Endometrial microvascular endothelial cells (primary cell): ENCODE results near the gene MS4A15. TPM values are rescaled to one million over a fixed set of nuclear protein-coding genes. Genes with fewer than 3 reads are reported as not detected.

Experiments used
- in situ Hi-C: cut with HindIII; loops from 2 replicates; pipeline ENCODE4 v1.10.0; 2017; ENCODE audit warnings: low sequenced_read_pairs, low pct_unique_long_range_greater_than_20kb; ENCODE audit errors: inconsistent ontology term
- total RNA-seq: library from RNA; depleted of rRNA; stranded (reverse); fragments of >200 nt; gene quantifications from one replicate; pipeline ENCODE4 v1.2.3, GENCODE V29; 2015; ENCODE audit errors: inconsistent ontology term

The MS4A15 gene
- total RNA-seq, 1 donor from 2014 or later = not detected

DNA sequence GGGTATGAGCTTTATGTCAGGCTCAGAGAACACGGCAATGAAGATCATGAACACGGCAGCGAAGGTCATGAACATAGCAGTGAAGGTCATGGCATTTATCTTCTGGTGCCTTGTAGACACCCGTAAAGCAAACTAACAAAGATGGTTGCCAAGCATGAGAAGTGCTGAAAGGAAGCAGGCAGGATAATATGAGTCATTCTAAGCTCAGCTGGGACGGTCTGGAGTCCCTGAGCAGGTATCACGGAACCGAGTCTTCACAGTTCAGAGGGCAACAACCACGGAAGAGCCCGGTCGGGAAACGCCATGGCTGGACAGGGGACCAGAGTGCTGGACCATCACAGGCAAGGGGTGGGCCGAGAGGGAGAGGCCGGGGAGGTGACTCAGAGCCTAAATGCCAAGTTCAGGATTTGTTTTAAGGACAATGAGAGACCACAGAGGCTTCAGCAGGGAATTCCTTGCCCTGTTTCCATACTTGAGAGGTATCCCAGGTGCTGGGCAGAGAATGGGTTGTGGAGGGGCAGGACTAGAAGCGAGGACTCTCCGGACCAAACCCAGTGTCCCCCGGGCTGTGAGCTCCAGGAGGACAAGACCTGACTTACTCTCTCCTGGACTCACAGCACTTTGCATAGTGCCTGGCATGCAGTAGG, 15.3 kb downstream of the MS4A15 start:
- in situ Hi-C loops = no loop called here

DNA sequence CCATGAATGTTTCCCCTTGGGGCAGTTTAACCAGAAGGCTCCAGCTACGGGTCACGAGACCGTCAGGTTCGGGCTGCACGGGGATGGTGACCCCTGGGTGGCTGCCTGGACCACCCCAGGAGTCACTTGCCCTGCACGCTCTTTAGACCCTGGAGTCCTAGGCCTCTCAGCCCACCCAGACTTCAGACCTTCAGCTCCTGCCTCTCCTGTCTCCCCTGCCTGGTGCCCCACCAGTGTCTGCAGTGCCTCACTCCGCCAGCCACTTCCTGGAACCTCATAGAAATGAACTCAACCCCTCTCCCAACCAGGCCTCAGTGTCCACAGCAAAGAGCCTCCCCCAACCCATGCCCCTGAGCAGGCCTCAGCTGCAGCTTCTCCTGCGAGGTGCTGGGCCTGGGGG, 16.0 kb downstream of the MS4A15 start:
- in situ Hi-C loops = no loop called here

DNA sequence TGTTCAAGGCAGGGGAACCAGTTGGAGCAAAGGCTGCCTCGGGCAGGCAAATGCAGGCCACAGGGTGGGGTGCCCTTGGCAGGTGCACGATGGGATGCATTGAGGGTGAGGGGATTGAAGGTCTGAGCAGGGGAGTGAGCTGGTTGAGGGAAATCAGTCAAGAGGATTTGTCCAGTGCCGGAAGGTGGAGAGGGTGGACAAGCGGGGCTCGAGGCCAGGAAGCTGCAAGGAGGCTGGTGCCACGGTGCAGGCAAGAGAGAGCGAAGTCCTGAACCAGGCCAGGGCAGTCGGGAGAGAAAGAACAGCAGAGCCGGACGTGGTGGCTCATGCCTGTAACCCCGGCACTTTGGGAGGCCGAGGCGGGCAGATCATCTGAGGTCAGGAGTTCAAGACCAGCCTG, 18.1 kb downstream of the MS4A15 start:
- in situ Hi-C loops = no loop called here

DNA sequence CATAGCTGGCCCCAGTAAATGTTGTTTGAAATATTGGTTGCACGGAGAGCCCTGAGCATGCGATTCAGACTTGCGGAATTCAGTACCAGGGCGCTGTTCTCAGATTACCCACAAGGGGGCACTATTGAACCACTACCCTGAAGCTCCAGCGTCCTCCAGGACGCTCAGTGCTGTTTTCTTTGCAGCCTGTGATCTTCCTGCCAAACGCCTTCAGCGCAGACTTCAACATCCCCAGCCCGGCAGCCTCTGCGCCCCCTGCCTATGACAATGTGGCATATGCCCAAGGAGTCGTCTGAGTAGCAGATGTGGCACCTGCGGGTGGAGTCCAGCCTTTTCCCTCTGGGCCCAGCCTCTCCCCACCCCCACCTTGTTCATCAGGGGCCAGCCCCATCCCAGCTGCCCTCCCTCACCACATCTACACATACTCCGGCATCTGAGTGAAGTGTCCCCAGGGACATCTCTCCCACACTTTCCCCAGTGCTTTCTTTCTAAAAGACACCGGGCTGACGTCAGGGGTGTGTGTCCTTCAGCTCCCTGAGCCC, 18.8 kb downstream of the MS4A15 start:
- in situ Hi-C loops = no loop called here

DNA sequence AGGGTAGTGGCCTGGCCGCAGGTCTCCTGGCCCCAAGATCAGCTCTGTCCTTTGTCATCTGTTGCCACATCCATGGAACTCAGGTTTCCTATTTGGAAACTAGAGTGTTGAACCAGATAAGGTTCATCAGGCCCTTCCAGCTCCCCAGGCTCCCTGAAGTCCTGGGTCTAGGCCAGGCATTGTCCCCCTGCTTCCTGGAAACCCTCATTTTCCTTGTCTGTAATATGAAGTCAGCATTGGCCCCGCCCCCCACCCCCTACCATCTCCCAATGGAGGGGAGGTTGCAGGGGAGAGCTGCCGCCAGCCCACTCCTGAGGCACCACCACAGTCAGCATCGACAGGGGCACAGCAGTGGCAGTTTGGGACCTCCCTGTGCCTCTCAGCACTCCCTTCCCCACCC, 19.5 kb downstream of the MS4A15 start:
- in situ Hi-C loops = no loop called here

DNA sequence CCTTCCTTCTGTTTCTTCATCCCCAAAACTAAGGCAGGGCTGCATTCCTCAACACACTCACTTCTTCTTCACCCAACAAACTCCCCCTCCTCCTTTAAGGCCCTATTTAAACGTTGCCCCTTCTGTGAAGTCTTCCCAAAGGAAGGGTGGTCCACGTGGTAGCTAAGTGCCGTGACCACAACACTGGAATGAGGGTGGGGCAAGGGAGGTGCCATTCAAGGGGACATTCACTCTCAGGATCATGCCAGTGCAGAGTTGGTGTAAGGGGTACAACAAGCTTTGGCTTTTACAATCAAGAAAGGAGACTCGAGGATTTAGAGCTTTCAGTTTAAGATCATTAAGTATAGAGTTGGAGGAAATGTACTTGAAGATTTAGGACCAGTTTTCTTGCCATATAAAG, 20.4 kb downstream of the MS4A15 start:
- in situ Hi-C loops = no loop called here

DNA sequence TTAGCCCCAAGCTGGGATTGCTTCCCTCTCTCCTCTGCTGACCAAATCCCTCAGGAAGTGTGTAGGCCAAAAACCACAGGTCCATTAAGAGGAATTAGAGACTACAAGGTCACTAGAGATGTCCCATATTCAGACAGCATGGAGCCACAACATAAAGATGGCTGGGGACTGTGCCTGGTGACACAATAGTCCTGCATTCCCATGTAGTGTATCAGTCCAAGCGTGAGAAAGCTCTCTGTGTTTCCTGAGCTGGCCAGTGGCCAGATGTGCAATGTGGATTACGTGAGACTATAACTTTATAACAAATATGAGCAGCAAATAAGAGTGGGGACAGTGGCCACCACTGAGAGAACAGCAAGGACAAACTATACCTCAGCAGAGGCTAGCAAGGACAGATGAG, 20.9 kb downstream of the MS4A15 start:
- in situ Hi-C loops = no loop called here

DNA sequence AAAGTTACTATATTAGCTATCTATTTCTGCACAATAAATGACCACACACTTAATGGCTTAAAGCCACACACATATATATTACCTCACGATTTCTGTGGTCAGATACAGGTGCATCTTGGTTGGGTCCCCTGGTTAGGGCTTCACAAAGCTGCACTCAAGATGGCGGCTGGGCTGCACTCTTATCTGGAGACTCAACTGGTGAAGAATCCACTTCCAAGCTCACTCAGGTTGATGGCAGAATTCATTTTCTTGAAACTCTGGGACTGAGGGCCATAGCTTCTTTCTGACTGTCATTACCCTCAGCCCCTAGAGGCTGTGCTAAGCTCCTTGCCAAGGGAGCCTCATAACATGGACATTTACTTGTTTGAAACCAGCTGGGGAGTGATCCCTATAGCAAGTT, 23.4 kb downstream of the MS4A15 start:
- in situ Hi-C loops = no loop called here

DNA sequence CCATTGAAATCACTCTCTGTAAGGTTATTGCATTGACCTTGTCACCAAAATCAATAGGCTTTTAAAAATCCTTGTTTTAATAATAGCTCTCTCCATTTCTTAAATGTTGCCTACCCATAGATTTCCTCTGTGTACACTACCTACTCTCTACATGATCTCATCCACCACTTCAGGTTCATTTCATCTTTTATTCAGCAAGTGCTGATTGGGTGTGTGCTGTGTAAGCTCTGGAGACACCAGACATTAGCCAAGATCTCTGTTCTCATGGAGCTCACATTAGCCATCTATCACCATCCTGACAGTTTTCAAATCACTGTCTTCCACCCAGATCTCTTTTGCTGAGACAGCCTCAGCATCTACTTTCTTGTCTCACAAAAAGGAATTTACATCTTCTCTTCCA, 24.1 kb downstream of the MS4A15 start:
- in situ Hi-C loops = no loop called here

DNA sequence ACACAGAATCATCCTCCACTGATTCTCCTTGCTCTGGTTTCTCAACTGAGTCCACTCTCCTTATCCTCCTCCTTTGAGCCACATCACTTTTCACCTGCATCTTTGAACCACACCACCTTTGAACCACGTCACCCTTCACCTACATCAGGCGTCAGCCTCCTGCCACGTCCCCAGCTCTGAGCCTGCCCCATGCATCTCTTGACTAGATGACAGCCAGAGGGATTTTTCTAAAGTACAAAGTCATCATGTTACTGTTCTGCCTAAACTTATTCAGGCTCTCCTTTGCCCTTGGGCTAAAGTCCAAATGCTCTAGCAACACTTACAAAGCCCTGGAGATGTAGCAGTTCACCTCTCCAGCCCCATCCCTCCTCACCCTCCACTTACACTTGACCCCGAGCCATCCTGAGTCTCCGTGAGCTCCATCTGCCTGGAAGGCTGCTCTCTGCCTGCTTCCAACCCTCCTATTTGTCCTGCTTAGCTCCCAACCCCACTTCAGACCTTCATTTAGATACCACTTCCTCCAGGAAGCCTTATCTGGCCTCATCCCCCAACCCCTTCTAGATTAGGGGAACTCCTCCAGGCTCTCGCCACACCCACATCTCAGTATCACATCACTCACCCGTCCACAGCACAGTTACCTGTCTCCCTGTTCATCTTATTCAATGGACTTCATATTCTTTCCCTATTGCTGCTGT, 24.8 kb downstream of the MS4A15 start:
- in situ Hi-C loops = no loop called here

DNA sequence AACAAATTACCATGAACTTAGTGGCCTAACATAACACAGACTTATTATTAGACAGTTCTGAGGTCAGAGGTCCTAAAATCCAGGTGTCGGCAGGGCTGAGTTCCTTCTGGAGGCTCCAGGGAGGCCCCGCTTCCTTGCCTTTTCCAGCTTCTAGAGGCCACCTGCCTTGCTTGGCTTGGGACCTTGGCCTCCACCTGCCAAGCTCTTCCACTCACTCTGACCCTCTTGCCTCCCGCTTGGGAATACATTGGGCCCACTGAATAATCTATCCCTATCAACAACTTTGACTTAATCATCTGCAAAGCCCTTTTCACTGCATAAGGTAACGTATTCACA, 25.3 kb downstream of the MS4A15 start:
- in situ Hi-C loops = no loop called here

DNA sequence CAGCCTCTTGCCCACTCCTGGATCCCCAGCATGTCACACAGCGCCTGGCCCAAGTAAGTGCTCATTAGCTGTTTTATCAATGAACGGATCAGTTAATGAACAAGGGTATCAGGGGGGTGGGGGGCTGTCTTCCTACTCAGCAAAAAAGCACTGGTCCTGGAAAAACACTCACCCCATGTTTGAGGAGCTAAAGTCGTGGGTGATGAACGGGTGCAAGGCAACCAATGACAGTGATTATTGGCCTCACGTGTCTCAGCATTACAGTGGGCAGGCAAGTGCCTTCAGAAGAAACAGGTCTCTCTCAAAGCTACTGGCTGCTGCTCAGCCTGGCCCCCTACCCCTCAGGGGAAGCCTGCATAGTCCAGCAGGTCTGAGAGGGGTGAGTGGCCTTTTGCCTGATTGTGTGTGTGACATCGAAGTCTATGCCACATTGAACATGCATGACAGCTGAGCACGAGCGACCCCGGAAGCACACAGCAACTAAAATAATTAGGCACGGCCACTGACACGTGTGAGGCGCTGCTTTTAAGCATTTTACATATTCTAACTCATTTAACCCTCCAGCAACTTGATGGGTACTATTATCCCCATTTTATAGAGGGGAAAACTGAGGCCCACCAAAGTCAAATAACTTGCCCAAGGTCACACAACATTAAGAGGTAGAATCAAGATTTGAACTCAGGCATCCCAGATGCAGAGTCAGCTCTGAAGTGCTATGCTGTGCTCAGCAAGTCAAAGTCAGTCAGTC, 25.9 kb downstream of the MS4A15 start:
- in situ Hi-C loops = no loop called here

DNA sequence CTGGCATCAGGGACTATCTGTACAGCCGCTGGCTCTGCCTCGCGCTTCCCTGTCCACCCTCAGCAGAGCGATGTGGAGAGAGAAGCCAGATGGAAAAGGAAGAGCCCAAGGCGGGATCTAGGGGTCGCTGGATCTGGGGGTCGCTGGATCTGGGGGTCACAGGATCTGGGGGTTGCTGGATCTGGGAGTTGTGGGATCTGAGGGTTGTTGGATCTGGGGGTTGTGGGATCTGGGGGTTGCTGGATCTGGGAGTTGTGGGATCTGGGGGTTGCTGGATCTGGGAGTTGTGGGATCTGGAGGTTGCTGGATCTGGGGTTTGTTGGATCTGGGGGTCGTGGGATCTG, 26.4 kb downstream of the MS4A15 start:
- in situ Hi-C loops = no loop called here

DNA sequence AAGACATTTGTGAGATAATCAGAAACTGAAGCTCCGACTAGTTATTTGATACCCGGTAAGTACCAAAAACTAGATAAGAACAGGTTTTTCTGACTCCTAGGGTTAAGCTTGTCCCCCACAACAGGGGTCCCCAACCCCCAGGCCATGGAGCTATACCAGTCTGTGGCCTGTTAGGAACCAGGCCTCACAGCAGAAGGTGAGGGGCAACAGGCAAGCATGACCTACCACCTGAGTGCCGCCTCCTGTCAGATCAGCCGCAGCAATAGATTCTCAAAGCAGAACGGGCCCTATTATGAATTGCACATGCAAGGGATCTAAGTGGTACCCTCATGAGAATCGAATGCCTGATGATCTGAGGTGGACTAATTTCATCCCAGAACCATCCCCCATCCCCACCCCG, 27.2 kb downstream of the MS4A15 start:
- in situ Hi-C loops = no loop called here

DNA sequence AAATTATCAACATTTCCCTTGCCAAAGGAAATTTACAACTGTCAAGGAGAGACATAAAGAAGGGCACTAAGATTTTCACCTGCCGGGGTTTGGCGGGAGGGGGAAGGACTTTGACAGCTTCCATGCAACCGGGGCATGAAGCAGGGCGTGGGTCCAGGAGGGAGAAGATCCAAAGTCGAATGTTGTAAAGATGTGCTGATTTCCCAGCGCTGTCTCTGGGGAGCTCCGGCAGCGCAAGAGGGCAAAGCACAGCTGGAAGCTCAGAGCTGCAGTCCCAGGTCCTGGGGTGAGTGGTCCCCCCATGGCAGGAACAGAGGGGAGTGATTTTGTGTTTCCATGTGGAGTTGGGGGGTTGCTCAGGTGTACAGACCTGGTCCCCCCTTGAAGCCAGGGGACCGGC, 28.5 kb downstream of the MS4A15 start, which contains the start of gene MS4A10:
TSS of gene MS4A10 (plus strand) at position 198 of the 400 bp plus-strand sequence. CDS start 5,003 bp downstream, outside the sequence.
- in situ Hi-C loops = no loop called here

DNA sequence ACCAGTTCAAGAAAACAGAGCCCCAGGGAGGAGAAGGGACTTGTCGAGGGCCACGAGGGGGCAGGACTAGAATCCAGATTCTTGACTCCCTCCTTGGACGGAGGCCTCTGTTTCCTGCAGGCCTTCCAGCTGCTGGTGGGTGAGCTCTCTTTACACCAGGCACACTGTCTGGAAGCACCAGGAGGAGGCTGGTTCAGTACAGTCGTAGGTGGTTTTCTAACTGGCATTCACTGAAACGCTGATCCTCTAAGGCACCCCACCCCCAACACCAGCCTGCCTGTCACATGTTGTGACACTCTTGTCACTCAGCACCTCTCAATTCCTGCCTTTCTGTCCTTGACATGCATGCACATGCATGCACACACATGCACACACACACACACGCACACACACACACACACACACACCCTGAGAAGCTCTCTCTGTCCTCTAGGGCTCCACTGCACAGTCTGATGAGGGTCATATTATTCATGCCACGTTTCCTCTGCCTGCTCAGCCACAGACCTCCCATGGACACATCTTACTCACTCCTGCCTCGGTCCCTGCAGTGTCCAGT, 29.2 kb downstream of the MS4A15 start:
- in situ Hi-C loops = no loop called here

DNA sequence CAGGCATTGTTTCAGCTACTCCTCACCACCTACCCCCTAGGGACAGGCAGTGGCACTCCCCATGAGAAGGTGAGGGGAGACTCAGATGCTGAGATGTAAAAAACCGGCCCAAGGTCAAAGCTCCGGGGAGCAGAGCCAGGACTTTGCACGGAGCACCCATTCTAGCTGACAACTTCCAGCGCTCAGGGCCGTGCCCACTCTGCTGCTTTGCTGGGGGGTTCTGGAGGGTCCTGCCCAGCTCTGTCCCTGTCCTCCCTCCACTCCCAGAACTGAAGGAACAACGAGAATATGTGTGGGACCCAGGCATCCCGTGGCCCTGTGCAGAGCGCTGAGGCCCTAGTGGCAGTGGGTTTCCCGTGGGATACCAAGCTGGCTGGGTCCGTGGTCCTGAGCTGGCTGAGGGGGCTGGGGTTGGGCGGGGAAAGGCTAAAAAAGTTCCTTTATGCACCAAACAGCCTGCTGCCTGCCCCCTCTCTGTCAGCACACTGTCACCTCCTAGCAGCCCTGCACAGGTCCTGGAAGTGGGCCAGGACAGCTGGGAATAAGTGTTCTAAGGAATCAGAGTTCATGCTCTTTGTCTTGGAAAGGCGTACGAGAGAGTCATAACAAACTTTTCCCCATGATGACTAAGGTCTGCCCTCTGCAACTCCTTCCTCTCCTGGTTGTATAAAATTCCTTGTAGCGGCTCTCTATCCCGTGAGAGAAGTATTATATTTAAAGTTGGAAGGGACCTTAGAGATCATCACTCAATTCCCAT, 30.3 kb downstream of the MS4A15 start:
- in situ Hi-C loops = no loop called here

DNA sequence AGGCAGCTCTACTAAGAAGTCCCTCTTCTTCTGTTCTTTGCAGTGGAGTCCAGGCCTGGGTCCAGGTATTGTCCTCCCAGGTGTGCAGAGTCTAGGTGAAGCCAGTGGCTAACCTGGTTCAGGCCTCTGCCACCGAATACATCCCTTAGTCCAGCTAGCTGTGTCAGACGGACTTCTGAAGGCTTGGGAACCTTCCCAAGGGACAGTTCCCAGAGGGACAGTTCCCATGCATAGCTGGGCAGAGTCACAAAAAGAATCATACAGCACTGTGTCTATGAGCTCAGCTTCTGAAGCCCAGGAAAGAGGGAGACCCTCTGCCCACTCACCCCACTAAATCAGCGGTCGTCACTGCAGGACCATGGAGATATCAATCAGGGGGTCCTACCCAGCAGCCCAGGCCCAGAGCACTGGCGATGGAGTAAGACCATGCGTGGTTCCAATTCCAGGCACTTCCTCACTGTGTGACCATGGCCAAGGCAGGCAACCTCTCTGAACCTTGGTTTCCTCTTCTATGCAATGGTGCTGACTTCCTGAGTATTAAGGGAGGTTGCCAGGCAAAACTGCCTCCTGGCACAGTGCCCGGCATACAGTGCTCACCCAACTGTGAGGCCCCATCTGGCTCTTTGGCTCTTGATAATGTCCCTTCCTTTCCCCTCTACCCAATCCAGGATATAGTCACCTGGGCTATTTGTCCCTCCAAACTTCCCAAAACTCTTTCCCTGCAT, 31.9 kb downstream of the MS4A15 start:
- in situ Hi-C loops = no loop called here
